Spleen (tissue), 7 donors: Measurements from ENCODE around the gene TCAF1.
"Not testable (repeated sequence)": the region's sequence is repeated elsewhere in the genome, so short reads cannot be mapped to it uniquely, and the experiment has no call there.

Experiments used
- CTCF ChIP-seq, 11 experiments: fragments of 200-600 bp in 7 of 11; fragments of 450-650 bp in 4 of 11; sonication (generic) in 4 of 11; IDR thresholded peaks in 8 of 11; conservative IDR thresholded peaks in 3 of 11; 1 replicate in 7 of 11; 2 replicates in 4 of 11; pipeline versions ENCODE4 v1.4.0 to v1.8.0; 2016 to 2021; ENCODE audit warnings: antibody characterized with exemption in 11 of 11, inconsistent platforms in 4 of 11, mild to moderate bottlenecking in 1 of 11
- POLR2A ChIP-seq, 3 donors: fragments of 450-650 bp; IDR thresholded peaks; one replicate each; pipeline ENCODE4 v1.5.1; 2017; ENCODE audit warnings: antibody characterized with exemption in 3 of 3, mild to moderate bottlenecking in 1 of 3
- donor health status: DM: no; HTN: no; CAD: no; lungs with moderate emphysema.
- donor health status: DM: no; HTN: no; CAD: no.
- donor health status: DM: no; HTN: no; CAD: no.

- TF ChIP-seq CTCF (IDR thresholded peaks at IDR 0.05 in 8 of 11, conservative IDR thresholded peaks at IDR 0.05 in 3 of 11); POLR2A (IDR thresholded peaks at IDR 0.05): not testable (repeated sequence)
Measured at GRCh38 chr7:143871534-143871933, 30.4 kb downstream of the TCAF1 start.
